Endothelial cell of umbilical vein (primary cell): Measurements from ENCODE around the gene MPDU1.

Experiments
- CTCF ChIP-seq, 2 donors: IDR thresholded peaks; 1 replicate in 1 of 2; 2 replicates in 1 of 2; pipeline ENCODE4 v1.5.1; 2011; ENCODE audit warnings: low read length in 2 of 2, mild to moderate bottlenecking in 2 of 2, moderate library complexity in 2 of 2, control low read depth in 1 of 2, inconsistent platforms in 1 of 2, low read depth in 1 of 2; ENCODE audit not compliant: insufficient read depth in 1 of 2; ENCODE audit errors: extremely low read depth in 1 of 2
- FOS ChIP-seq: IDR thresholded peaks from 2 replicates; pipeline ENCODE4 v1.6.1; 2011; ENCODE audit warnings: mild to moderate bottlenecking, low read length, moderate library complexity, borderline replicate concordance; ENCODE audit not compliant: insufficient read depth
- MYC ChIP-seq: IDR thresholded peaks from one replicate; pipeline ENCODE4 v1.6.1; 2011; ENCODE audit warnings: mild to moderate bottlenecking, low read depth, low read length
- POLR2A ChIP-seq: IDR thresholded peaks from 2 replicates; pipeline ENCODE4 v1.6.1; 2012; ENCODE audit warnings: low read depth, mild to moderate bottlenecking, control low read depth, low read length

- no peak for TF ChIP-seq CTCF (IDR thresholded peaks at IDR 0.05; ENCODE audit: extremely low read depth in 1 of 2, insufficient read depth in 1 of 2, low read depth in 1 of 2, low read length in 2 of 2)
- TF ChIP-seq POLR2A: no peak
- TF ChIP-seq FOS: no peak
- TF ChIP-seq MYC: no peak
Measured at GRCh38 chr17:7544911-7545310, 38.7 kb upstream of the MPDU1 start.
